H9 (cell line): Measurements from ENCODE around the gene CELF4. TPM values are rescaled to one million over a fixed set of nuclear protein-coding genes. Genes with fewer than 3 reads are reported as not detected.

Experiments
- DNase-seq: peaks from one replicate; pipeline ENCODE4 v3.0.0-alpha.2; 2017
- H2AFZ ChIP-seq: one replicate; pipeline ENCODE4 v1.6.1; 2013; ENCODE audit warnings: mild to moderate bottlenecking, low read length, control low read depth, moderate library complexity
- H2AK5ac ChIP-seq: 2 replicates; pipeline ENCODE4 v1.6.1; 2013; ENCODE audit warnings: low read length, control low read depth, mixed read lengths; ENCODE audit not compliant: insufficient read length
- H2BK120ac ChIP-seq: one replicate; pipeline ENCODE4 v1.6.1; 2013; ENCODE audit warnings: low read depth, mild to moderate bottlenecking, low read length, control low read depth, inconsistent platforms; ENCODE audit not compliant: poor library complexity, severe bottlenecking
- H2BK12ac ChIP-seq: 2 replicates; pipeline ENCODE4 v1.6.1; 2013; ENCODE audit warnings: low read length, control low read depth, mixed read lengths, low read depth; ENCODE audit not compliant: insufficient read length
- H2BK15ac ChIP-seq: 2 replicates; pipeline ENCODE4 v1.6.1; 2013; ENCODE audit warnings: low read depth, low read length, control low read depth
- H2BK20ac ChIP-seq: one replicate; pipeline ENCODE4 v1.6.1; 2013; ENCODE audit warnings: low read depth, mild to moderate bottlenecking, low read length, control low read depth, inconsistent platforms; ENCODE audit not compliant: poor library complexity, severe bottlenecking
- H2BK5ac ChIP-seq: 2 replicates; pipeline ENCODE4 v1.6.1; 2013; ENCODE audit warnings: low read length, control low read depth, mixed read lengths; ENCODE audit not compliant: insufficient read length
- H3K14ac ChIP-seq: 2 replicates; pipeline ENCODE4 v1.6.1; 2013; ENCODE audit warnings: low read length, control low read depth; ENCODE audit not compliant: insufficient read depth
- H3K18ac ChIP-seq: 2 replicates; pipeline ENCODE4 v1.6.1; 2013; ENCODE audit warnings: low read depth, mild to moderate bottlenecking, mixed read lengths, low read length, control low read depth; ENCODE audit not compliant: insufficient read length
- H3K23ac ChIP-seq: 2 replicates; pipeline ENCODE4 v1.6.1; 2013; ENCODE audit warnings: low read length, control low read depth, mixed read lengths, low read depth; ENCODE audit not compliant: insufficient read length
- H3K23me2 ChIP-seq: 2 replicates; pipeline ENCODE4 v1.6.1; 2013; ENCODE audit warnings: low read depth, mild to moderate bottlenecking, mixed read lengths, low read length, control low read depth; ENCODE audit not compliant: insufficient read length, poor library complexity, severe bottlenecking
- H3K27ac ChIP-seq: 2 replicates; pipeline ENCODE4 v1.5.1; 2013; ENCODE audit warnings: low read length, control low read depth, mixed read lengths, low read depth; ENCODE audit not compliant: insufficient read length
- H3K27me3 ChIP-seq: 2 replicates; pipeline ENCODE4 v1.6.1; 2013; ENCODE audit warnings: low read length, control low read depth, inconsistent platforms; ENCODE audit not compliant: insufficient read depth
- H3K4ac ChIP-seq: 2 replicates; pipeline ENCODE4 v1.6.1; 2013; ENCODE audit warnings: low read depth, mild to moderate bottlenecking, control low read depth, inconsistent platforms, low read length, moderate library complexity
- H3K4me1 ChIP-seq: 2 replicates; pipeline ENCODE4 v1.6.1; 2013; ENCODE audit warnings: low read length, control low read depth, inconsistent platforms; ENCODE audit not compliant: insufficient read depth
- H3K4me2 ChIP-seq: 2 replicates; pipeline ENCODE4 v1.6.1; 2013; ENCODE audit warnings: low read length, control low read depth, mixed read lengths; ENCODE audit not compliant: insufficient read length, insufficient read depth
- H3K56ac ChIP-seq: 2 replicates; pipeline ENCODE4 v1.6.1; 2013; ENCODE audit warnings: low read depth, mild to moderate bottlenecking, mixed read lengths, low read length, control low read depth; ENCODE audit not compliant: insufficient read length
- H3K79me1 ChIP-seq: 2 replicates; pipeline ENCODE4 v1.6.1; 2013; ENCODE audit warnings: low read depth, mild to moderate bottlenecking, moderate library complexity, low read length, control low read depth, inconsistent platforms; ENCODE audit not compliant: insufficient read depth, poor library complexity, severe bottlenecking
- H3K79me2 ChIP-seq: 2 replicates; pipeline ENCODE4 v1.6.1; 2013; ENCODE audit warnings: low read length, control low read depth, inconsistent platforms; ENCODE audit not compliant: insufficient read depth
- H3K9ac ChIP-seq: 2 replicates; pipeline ENCODE4 v1.6.1; 2013; ENCODE audit warnings: low read length, control low read depth, mixed read lengths; ENCODE audit not compliant: insufficient read length; ENCODE audit errors: extremely low read depth
- H3K9me3 ChIP-seq: one replicate; pipeline ENCODE4 v1.6.1; 2013; ENCODE audit warnings: low read depth, low read length, inconsistent platforms; ENCODE audit not compliant: control insufficient read depth
- H3T11ph ChIP-seq: one replicate; pipeline ENCODE4 v1.6.1; 2013; ENCODE audit warnings: mild to moderate bottlenecking, low read length, control low read depth, inconsistent platforms
- H4K20me1 ChIP-seq: one replicate; pipeline ENCODE4 v1.6.1; 2013; ENCODE audit not compliant: control insufficient read depth, insufficient read length, insufficient read depth
- H4K5ac ChIP-seq: 2 replicates; pipeline ENCODE4 v1.6.1; 2013; ENCODE audit warnings: low read depth, mild to moderate bottlenecking, mixed read lengths, low read length, control low read depth; ENCODE audit not compliant: insufficient read length
- H4K8ac ChIP-seq: replicated peaks from 2 replicates; pipeline ENCODE4 v1.6.1; 2013; ENCODE audit warnings: low read length, control low read depth, mixed read lengths, low read depth; ENCODE audit not compliant: insufficient read length
- H4K91ac ChIP-seq: 2 replicates; pipeline ENCODE4 v1.6.1; 2013; ENCODE audit warnings: low read depth, mild to moderate bottlenecking, moderate library complexity, mixed read lengths, low read length, control low read depth; ENCODE audit not compliant: insufficient read length
- H3K27ac Mint-ChIP-seq, 3 experiments: 2 replicates in 2 of 3; 3 replicates in 1 of 3; pipeline ENCODE4 v1.8.0; 2020 to 2021; ENCODE audit warnings: mixed read lengths in 3 of 3, mild to moderate bottlenecking in 1 of 3, moderate library complexity in 1 of 3
- H3K27me3 Mint-ChIP-seq: 2 replicates; pipeline ENCODE4 v1.8.0; 2021; ENCODE audit warnings: low read depth, mild to moderate bottlenecking, moderate library complexity, mixed read lengths
- H3K36me3 Mint-ChIP-seq, 3 experiments: 2 replicates in 2 of 3; 3 replicates in 1 of 3; pipeline ENCODE4 v1.8.0; 2020 to 2021; ENCODE audit warnings: low read depth in 3 of 3, mixed read lengths in 3 of 3; ENCODE audit not compliant: insufficient read depth in 1 of 3
- H3K4me1 Mint-ChIP-seq, 2 experiments: 2 replicates each; pipeline ENCODE4 v1.8.0; 2020; ENCODE audit warnings: mixed read lengths in 2 of 2
- H3K4me3 Mint-ChIP-seq, 2 experiments: 2 replicates in 1 of 2; 3 replicates in 1 of 2; pipeline ENCODE4 v1.8.0; 2020 to 2021; ENCODE audit warnings: mild to moderate bottlenecking in 2 of 2, mixed read lengths in 2 of 2, moderate library complexity in 1 of 2
- H3K9me3 Mint-ChIP-seq, 2 experiments: 2 replicates in 1 of 2; 3 replicates in 1 of 2; pipeline ENCODE4 v1.8.0; 2020; ENCODE audit warnings: mild to moderate bottlenecking in 2 of 2, mixed read lengths in 2 of 2, moderate library complexity in 1 of 2
- CTCF ChIP-seq: fragments of 200-600 bp; sonication (generic); conservative IDR thresholded peaks from 3 replicates; pipeline ENCODE4 v1.8.0; 2021; ENCODE audit warnings: antibody characterized with exemption, mild to moderate bottlenecking
- WGBS: extraction: QIAGEN DNeasy Blood & Tissue Kit; methylation state at CpG from one replicate; pipeline ENCODE4 v1.1.7; 2013; ENCODE audit warnings: missing lambda C conversion rate, low lambda C conversion rate, mixed read lengths; ENCODE audit not compliant: insufficient read length; ENCODE audit errors: extremely low coverage; 5-methylcytosine and 5-hydroxymethylcytosine counted together
- total RNA-seq: library from RNA; stranded (reverse); gene quantifications from 2 replicates; pipeline ENCODE4 v1.2.1, GENCODE V29; 2021

CELF4 gene
- total RNA-seq, 1 experiment from 2014 or later, result 1.1 TPM

DNA sequence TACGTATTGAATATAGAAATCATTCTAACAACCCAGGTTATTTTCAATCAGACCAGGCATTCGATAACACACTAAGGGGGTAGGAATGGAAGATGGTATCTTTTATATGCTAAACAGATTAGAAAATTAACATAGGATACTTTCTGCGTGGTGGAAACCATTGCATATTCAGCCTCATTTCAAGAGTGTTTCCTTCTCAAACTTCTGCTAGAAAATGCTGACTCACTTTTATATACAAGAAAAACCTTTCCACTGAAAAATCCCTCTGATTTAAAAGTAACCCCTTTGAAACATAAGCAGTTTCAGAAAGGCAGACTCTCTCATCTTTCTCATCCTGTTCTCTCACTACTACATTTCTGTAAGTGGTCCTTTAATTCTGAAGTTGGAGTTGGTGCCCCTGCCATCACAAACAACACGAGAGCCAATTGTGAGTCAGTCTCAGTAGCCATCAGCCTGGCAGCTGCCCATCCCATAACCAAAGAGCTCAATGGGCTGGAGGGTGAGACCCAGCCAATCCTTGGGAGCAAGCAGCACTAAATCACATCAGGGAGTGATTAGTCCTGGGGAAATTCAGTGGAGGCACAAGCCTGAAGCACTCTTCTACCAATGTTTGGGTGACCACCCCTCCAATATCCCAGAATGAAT lies 343.1 kb downstream of the CELF4 start:
- Histone ChIP-seq H3K79me2 (no peaks in the 10 kb centered on the region), H3K79me1 (no peaks in the 10 kb centered on the region), H3K23me2 (no peaks in the 10 kb centered on the region), H2AK5ac (no peak overlapping the region), H3K27ac (no peak overlapping the region), H4K91ac (no peak overlapping the region), H3K14ac (no peak overlapping the region), H3K9ac (no peak overlapping the region), H2BK12ac (no peak overlapping the region), H3K9me3 (no peaks in the 10 kb centered on the region), H3K56ac (no peak overlapping the region), H3T11ph (no peak overlapping the region), H3K27me3 (peaks cover 10% of the 10 kb centered on the region; the same call in 1 of the 2 replicates), H3K4me2 (no peak overlapping the region), H2BK20ac (no peak overlapping the region), H3K18ac (no peak overlapping the region), H2BK5ac (no peak overlapping the region), H4K8ac (no peak overlapping the region), H2AFZ (no peak overlapping the region), H2BK120ac (no peak overlapping the region), H3K4ac (no peak overlapping the region), H2BK15ac (no peak overlapping the region), H4K20me1 (no peaks in the 10 kb centered on the region), H3K4me1 (no peaks in the 10 kb centered on the region; the same call in 1 of the 2 replicates), H4K5ac (no peak overlapping the region), H3K23ac (no peak overlapping the region)
- peaks cover 20 to 22% of the 10 kb centered on the region in 2 experiments for H3K4me1 Mint-ChIP-seq
- H3K27me3 Mint-ChIP-seq, result peaks cover 68% of the 10 kb centered on the region
- TF ChIP-seq CTCF, result no peak
- H3K9me3 Mint-ChIP-seq, result peaks cover 7 to 8% of the 10 kb centered on the region in 2 experiments
- H3K36me3 Mint-ChIP-seq, result peaks cover 0 to 2% (median 0%) of the 10 kb centered on the region in 3 experiments; a peak in 2 of 7 replicates
- H3K27ac Mint-ChIP-seq, result no peak overlapping the region
- WGBS, result no CpG with 5 or more reads among the region's 4 CpGs
- H3K4me3 Mint-ChIP-seq, result no peak overlapping the region
- no peak for DNase-seq
